Adrenal gland (tissue), 12 donors: Measurements from ENCODE around the gene ICAM2. TPM values are rescaled to one million over a fixed set of nuclear protein-coding genes. Genes with fewer than 3 reads are reported as not detected.

ENCODE experiments used
- DNase-seq, 7 donors: peaks; one replicate each; pipeline ENCODE4 v3.0.0-alpha.2; 2019 to 2020
- H3K27ac ChIP-seq, 5 donors: fragments of 200-600 bp; sonication (generic) in 4 of 5; 1 replicate in 3 of 5; 2 replicates in 2 of 5; pipeline versions ENCODE4 v1.5.1 to v1.8.0; 2016 to 2020; ENCODE audit warnings: mild to moderate bottlenecking in 1 of 5
- H3K27me3 ChIP-seq: fragments of 200-600 bp; 2 replicates; pipeline ENCODE4 v1.8.0; 2021
- H3K36me3 ChIP-seq, 2 donors: fragments of 200-600 bp; replicated peaks in 1 of 2; 1 replicate in 1 of 2; 2 replicates in 1 of 2; pipeline versions ENCODE4 v1.5.1 to v1.8.0; 2018 to 2022
- H3K4me1 ChIP-seq, 2 donors: fragments of 200-600 bp; replicated peaks in 1 of 2; 1 replicate in 1 of 2; 2 replicates in 1 of 2; pipeline versions ENCODE4 v1.5.1 to v1.8.0; 2018 to 2021
- H3K4me3 ChIP-seq, 4 donors: fragments of 200-600 bp; sonication (generic) in 3 of 4; one replicate each; pipeline ENCODE4 v1.5.1; 2016 to 2018
- H3K9me3 ChIP-seq, 3 donors: fragments of 200-600 bp; sonication (generic) in 1 of 3; replicated peaks in 1 of 3; 1 replicate in 2 of 3; 2 replicates in 1 of 3; pipeline versions ENCODE4 v1.5.1 to v1.8.0; 2016 to 2021
- CTCF ChIP-seq, 6 experiments: fragments of 450-650 bp in 4 of 6; fragments of 200-600 bp in 2 of 6; sonication (generic) in 1 of 6; IDR thresholded peaks; 1 replicate in 5 of 6; 2 replicates in 1 of 6; pipeline versions ENCODE4 v1.5.1 to v1.8.0; 2016 to 2021; ENCODE audit warnings: antibody characterized with exemption in 6 of 6, mild to moderate bottlenecking in 2 of 6, moderate library complexity in 1 of 6
- POLR2A ChIP-seq, 2 donors: fragments of 450-650 bp; IDR thresholded peaks; one replicate each; pipeline ENCODE4 v1.6.1; 2017; ENCODE audit warnings: antibody characterized with exemption in 2 of 2, mild to moderate bottlenecking in 2 of 2, moderate library complexity in 1 of 2
- WGBS, 4 donors: extraction: QIAGEN DNeasy Blood & Tissue Kit in 2 of 4; methylation state at CpG; one replicate each; pipeline versions ENCODE4 v1.1.5 to v1.1.7; 2013 to 2017; 5-methylcytosine and 5-hydroxymethylcytosine counted together
- intact Hi-C, 2 donors: fragments of 100-400 bp; cut with DNase I; formaldehyde crosslinking; loops; one replicate each; pipeline versions ENCODE4 v1.14.1 to v1.15.0; 2022 to 2023
- polyA plus RNA-seq, 3 donors: library from polyadenylated mRNA; stranded (reverse); fragments of 200-250 nt in 2 of 3; fragments of 350-450 nt in 1 of 3; fragmentation: Illumina TruSeq in 1 of 3; extraction: RNeasy Lipid Tissue Mini Kit (QIAGEN cat#74804) in 1 of 3; gene quantifications; one replicate each; pipeline ENCODE4 v1.2.3, GENCODE V29; 2013 to 2014
- total RNA-seq, 9 donors: library from RNA; depleted of rRNA in 4 of 9; stranded (reverse); fragments of >200 nt in 4 of 9; fragments of 120-200 nt in 1 of 9; fragmentation: NEBNext Ultra II Directional in 1 of 9; extraction: Animal tissue kit (Norgen Biotek cat#: 25700) in 1 of 9; gene quantifications; one replicate each; pipeline versions ENCODE4 v1.1.0 to v1.2.4, GENCODE V29; 2013 to 2023
- donor health status: healthy with polysubstance abuse.
- donor health status: Bipolar disorder and iron deficiency.
- donor health status: DM: yes; HTN: yes; CAD: no.
- donor health status: DM: no; HTN: no; CAD: no.
- donor health status: DM: no; HTN: no; CAD: no.
- donor health status: DM: yes; HTN: yes; CAD: no.

Gene ICAM2
- total and polyA plus RNA-seq, 12 donors, result 9.6 to 42.2 (median 20.9) TPM

- Histone ChIP-seq H3K36me3 (peaks cover 0 to 16% of the 10 kb centered on the region in 2 donors), H3K4me3 (no peak overlapping the region), H3K9me3 (no peaks in the 10 kb centered on the region), H3K4me1 (peaks cover 0 to 4% of the 10 kb centered on the region in 2 donors), H3K27ac (peak overlapping the region in 1 of 5 donors; percentile 12), H3K27me3 (no peaks in the 10 kb centered on the region)
- peak in 1 of 7 donors; percentile 25 for DNase-seq
- TF ChIP-seq CTCF (IDR thresholded peaks at IDR 0.05) (no peak), POLR2A (IDR thresholded peaks at IDR 0.05) (no peak)
- 80 to 88% (median 84%) methylated on average over 6 of the region's 6 CpGs for WGBS, 4 donors
- intact Hi-C loops, result loop anchor here (10.0 kb wide), 2 partner anchors 98 to 248 kb away; partner anchors contain the start of gene ERN1 (in 1 of the 2)
Observed at GRCh38 chr17:64037180-64037579, 16.7 kb upstream of the ICAM2 start.

GRCh38 chr17:64036198-64036922 lies 15.9 kb upstream of the ICAM2 start:
- TF ChIP-seq POLR2A (IDR thresholded peaks at IDR 0.05) (no peak), CTCF (IDR thresholded peaks at IDR 0.05) (no peak)
- intact Hi-C loops, result loop anchor here (10.0 kb wide), 2 partner anchors 98 to 248 kb away; partner anchors contain the start of gene ERN1 (in 1 of the 2)

GRCh38 chr17:64032081-64032480 lies 11.6 kb upstream of the ICAM2 start:
- Histone ChIP-seq H3K27me3 (no peaks in the 10 kb centered on the region), H3K4me1 (no peaks in the 10 kb centered on the region), H3K4me3 (no peak overlapping the region), H3K36me3 (no peaks in the 10 kb centered on the region), H3K9me3 (no peaks in the 10 kb centered on the region), H3K27ac (no peak overlapping the region)
- DNase-seq, result peak in 2 of 7 donors; percentile 22 to 27
- 87 to 90% (median 88%) methylated on average over 4 of the region's 4 CpGs for WGBS, 4 donors
- TF ChIP-seq CTCF (IDR thresholded peaks at IDR 0.05) (no peak), POLR2A (IDR thresholded peaks at IDR 0.05) (no peak)
- intact Hi-C loops, result loop anchor here (10.0 kb wide), 2 partner anchors 103 to 253 kb away; partner anchors contain the start of gene ERN1 (in 1 of the 2)

More at GRCh38 chr17:64036198-64036922, 15.9 kb upstream of the ICAM2 start:
- Histone ChIP-seq H3K4me1 (no peaks in the 10 kb centered on the region), H3K4me3 (no peak overlapping the region), H3K36me3 (peaks cover 0 to 16% of the 10 kb centered on the region in 2 donors), H3K27ac (no peak overlapping the region), H3K27me3 (no peaks in the 10 kb centered on the region), H3K9me3 (no peaks in the 10 kb centered on the region)
- 88 to 90% (median 89%) methylated on average over 14 of the region's 14 CpGs for WGBS, 4 donors
- DNase-seq, result peak in 1 of 7 donors; percentile 46

GRCh38 chr17:64028874-64029464 lies 8.5 kb upstream of the ICAM2 start:
- Histone ChIP-seq H3K9me3 (no peaks in the 10 kb centered on the region), H3K36me3 (no peaks in the 10 kb centered on the region), H3K4me3 (no peak overlapping the region), H3K27me3 (no peaks in the 10 kb centered on the region), H3K4me1 (peaks cover 0 to 10% of the 10 kb centered on the region in 2 donors), H3K27ac (peak overlapping the region in 1 of 5 donors; percentile 33)
- WGBS, 4 donors, result 20 to 40% (median 22%) methylated on average over 3 of the region's 3 CpGs
- TF ChIP-seq CTCF (IDR thresholded peaks at IDR 0.05), result peak; percentile 58 to 86 (median 68)
- TF ChIP-seq POLR2A (IDR thresholded peaks at IDR 0.05), result no peak
- DNase-seq, result peak; percentile 61 to 83 (median 70)
- intact Hi-C loops, result loop anchor here (5.0 to 10.0 kb wide), 2 partner anchors 103 to 114 kb away; partner anchors contain the start of genes CSHL1 (in 1 of the 2), ERN1 (in 1 of the 2) and GH1 (in 1 of the 2)
